GM12872 (cell line): ENCODE measurements around the gene SCNN1B.

ENCODE experiments used
- TF ChIP-seq, protein P1 (sequence below): IDR thresholded peaks from 3 replicates; pipeline ENCODE4 v1.5.1; 2011; ENCODE audit warnings: low read depth, mild to moderate bottlenecking, low read length, moderate library complexity; ENCODE audit not compliant: insufficient read depth

SCNN1B gene

DNA sequence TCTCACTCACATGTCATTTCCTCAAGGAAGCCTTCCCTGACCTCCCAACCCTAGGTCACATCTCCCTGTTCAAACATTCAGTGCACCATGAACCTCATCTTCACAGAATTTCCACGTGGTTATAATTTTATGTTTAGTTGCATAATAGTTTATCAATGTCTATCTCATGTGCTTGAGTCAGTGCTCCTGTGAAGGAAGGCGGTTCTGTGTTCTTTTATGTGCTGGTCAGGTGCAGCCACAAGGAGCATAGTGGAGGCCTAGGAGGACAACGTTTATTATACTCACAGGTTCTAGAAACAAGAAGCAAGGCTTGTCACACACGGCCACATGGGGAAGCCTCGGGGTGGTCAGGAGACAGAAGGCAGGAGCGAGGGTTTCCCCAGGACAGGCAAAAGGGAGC lies 34.5 kb upstream of the SCNN1B start:
- TF ChIP-seq, protein P1, sequence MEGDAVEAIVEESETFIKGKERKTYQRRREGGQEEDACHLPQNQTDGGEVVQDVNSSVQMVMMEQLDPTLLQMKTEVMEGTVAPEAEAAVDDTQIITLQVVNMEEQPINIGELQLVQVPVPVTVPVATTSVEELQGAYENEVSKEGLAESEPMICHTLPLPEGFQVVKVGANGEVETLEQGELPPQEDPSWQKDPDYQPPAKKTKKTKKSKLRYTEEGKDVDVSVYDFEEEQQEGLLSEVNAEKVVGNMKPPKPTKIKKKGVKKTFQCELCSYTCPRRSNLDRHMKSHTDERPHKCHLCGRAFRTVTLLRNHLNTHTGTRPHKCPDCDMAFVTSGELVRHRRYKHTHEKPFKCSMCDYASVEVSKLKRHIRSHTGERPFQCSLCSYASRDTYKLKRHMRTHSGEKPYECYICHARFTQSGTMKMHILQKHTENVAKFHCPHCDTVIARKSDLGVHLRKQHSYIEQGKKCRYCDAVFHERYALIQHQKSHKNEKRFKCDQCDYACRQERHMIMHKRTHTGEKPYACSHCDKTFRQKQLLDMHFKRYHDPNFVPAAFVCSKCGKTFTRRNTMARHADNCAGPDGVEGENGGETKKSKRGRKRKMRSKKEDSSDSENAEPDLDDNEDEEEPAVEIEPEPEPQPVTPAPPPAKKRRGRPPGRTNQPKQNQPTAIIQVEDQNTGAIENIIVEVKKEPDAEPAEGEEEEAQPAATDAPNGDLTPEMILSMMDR: no peak

DNA sequence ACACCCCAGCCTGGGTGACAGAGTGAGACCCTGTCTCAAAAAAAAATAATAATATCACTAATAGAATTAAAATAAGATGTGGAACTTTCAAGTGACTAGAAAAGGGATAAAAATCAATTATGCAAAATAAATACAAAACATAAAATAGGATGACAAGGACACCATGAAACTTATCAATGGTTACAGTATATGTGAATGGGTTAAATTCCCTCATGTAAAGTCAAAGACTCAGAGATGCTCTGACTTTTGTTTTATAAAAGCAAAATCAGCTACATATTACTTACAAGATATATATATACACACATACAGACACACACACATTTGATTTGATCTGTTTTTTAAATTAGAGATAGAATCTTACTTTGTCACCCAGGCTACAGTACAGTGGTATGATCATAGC lies 33.5 kb upstream of the SCNN1B start:
- TF ChIP-seq, protein P1: no peak

DNA sequence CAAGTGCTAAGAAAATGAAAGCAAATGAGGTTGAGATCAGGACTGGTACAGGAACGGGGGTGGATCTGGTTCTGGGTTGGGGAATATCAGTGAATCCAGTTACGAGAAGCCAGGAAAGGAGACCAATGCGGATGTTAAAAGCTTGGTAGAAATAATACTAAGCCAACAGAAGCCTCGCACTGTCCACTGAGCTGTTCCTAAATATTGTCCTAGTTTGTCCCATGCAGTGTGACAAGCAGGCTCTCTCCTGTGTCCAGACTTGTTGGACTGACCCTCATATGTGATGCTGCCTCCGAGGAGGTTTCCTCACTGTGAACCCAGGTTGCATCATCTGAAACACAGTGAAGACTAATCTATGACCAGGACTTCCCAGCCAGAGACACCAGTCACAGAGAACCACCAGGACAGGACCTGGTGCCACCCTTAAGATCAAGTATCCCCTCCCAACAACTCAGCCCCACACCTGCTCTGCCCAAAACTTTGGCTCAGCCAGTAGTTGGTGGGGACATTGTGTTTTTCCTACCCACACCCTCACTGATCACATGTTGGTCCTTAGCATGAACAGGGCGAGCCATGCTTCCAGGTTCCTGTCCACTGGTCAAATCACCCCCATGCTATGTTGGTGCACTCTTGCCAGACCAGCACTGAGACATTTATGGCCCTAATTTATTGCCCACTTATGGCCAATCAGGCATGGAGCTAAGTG lies 32.7 kb upstream of the SCNN1B start:
- TF ChIP-seq, protein P1: no peak

DNA sequence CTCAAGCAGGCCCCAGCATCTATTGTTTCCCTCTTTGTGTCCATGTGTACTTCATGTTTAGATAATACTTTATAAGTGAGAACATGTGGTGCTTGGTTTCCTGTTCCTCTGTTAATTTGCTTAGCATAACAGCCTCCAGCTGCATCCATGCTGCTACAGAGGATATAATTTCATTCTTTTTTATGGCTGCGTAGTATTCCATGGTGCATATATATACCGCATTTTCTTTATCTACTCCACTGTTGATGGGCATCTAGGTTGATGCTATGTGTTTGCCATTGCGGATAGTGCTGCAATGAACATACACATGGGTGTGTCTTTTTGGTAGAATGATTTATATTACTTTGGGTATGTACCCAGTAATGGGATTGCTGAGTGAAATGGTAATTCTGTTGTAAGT lies 31.4 kb upstream of the SCNN1B start:
- TF ChIP-seq, protein P1: no peak

DNA sequence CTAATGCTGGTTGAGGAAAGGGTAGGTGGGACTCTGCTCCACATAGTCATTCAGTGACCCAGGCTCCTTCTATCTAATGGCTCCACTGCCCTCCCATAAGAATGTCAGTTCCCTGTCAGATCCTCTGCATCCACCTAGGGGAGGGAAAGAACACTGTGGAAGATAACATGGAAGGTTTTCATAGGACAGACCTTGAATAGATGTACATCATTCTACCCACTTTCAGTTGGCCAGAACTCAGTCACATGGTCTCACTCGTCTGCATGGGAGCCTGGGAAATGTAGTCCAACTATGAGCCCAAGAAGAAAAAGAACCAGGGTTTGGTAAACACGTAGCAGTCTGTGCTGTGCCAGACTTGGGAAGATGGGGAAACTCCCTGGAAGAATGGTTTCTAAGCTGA lies 27.1 kb upstream of the SCNN1B start:
- TF ChIP-seq, protein P1: no peak

DNA sequence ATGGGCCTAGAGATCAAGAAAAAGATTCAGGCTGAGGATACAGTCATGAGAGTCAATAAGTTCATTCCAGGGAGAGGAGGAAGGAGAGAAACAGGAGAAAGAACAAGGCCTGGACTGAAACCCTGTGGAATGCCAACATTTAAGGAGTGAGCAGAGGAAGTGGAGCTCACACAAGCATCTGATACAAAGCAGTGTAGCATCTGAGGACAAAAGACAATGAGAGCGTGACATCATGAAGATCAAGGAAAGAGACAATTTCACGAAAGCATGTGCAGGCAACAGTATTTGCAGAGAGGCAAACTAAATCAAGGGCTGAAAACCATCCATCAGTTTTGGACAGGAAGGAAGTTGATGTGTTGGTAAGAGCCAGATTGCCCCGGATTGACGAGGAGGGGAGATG lies 25.3 kb upstream of the SCNN1B start:
- TF ChIP-seq, protein P1: no peak

DNA sequence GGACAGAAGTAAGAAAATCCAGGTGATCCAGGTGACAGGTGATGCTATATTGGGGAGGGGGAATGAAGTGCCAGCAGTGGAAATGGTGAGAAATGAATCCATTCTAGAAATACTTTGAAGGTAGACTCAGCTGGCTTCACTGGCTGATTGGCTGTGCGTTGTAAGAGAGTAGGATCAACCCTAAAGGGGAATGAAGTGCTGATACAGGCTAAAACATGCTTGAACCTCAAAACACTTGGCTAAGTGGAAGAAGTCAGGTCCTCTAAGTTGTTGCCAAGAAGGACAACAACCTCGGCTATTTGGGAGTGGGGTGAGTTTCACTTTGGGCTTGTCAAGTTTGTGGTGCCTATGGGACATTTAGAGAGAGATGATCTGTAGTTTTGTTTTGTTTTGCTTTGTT lies 24.1 kb upstream of the SCNN1B start:
- TF ChIP-seq, protein P1: no peak
